ENCODE results near the gene SEL1L. TPM values are rescaled to one million over a fixed set of nuclear protein-coding genes. Genes with fewer than 3 reads are reported as not detected.

The SEL1L gene
- total and polyA plus RNA-seq, 2 of the 13 experiments (the other 11 are each of a cell fraction or from before 2014, with no cell fraction given), result 15.3 to 61.0 TPM

DNA sequence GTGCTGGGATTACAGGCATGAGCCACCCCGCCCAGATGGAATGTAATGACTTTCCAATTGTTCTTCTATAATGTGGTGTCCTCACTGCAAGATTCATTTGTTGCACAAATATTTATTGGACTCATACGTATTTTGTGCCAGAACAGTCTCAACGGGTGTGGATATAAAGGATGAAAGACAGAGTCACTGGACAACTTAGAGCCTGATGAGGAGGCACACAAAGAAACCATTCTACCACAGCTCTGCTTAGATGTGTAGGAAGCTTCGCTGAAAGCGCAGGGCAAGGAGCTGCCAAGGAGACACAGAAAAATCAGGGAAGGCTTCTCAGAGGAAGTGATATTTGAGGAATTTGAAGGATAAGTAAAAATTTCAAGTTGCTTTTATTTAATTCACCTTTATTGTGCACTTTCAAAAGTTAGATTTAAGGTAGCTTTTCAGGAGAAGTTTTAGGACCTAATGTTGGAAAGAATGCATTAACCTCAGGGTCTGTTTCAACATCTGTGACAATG lies 92.0 kb downstream of the SEL1L start:
- BruUV-seq (replicated peaks), result no TSS peak
- 29% methylated on average over 5 of the region's 5 CpGs for WGBS (ENCODE audit: low lambda C conversion rate)
- Histone ChIP-seq H3K27ac (ENCODE audit: extremely low read length, insufficient read depth, low read length) (no peak overlapping the region), H3K4me2 (ENCODE audit: low read depth, low read length) (no peak overlapping the region), H3K79me2 (ENCODE audit: insufficient read depth, low read length) (no peaks in the 10 kb centered on the region), H2AFZ (ENCODE audit: low read length) (no peak overlapping the region), H3K27me3 (ENCODE audit: control insufficient read depth in 1 of 2, insufficient read depth in 2 of 2, low read length in 2 of 2) (no peaks in the 10 kb centered on the region; a peak in 2 of 5 replicates), H4K20me1 (ENCODE audit: insufficient read depth, low read length) (no peaks in the 10 kb centered on the region), H3K4me1 (ENCODE audit: insufficient read depth, low read length) (peaks cover 20% of the 10 kb centered on the region), H3K4me3 (replicated peaks in 1 of 3; ENCODE audit: insufficient read depth in 1 of 3, low read depth in 2 of 3, low read length in 3 of 3) (no peak overlapping the region), H3K9ac (ENCODE audit: insufficient read depth, low read depth, low read length) (no peak overlapping the region), H3K9me3 (ENCODE audit: low read length) (no peaks in the 10 kb centered on the region), H3K36me3 (replicated peaks in 1 of 2; ENCODE audit: control insufficient read depth in 1 of 2, insufficient read depth in 2 of 2, low read length in 2 of 2) (no peaks in the 10 kb centered on the region)
- FAIRE-seq (no peak), ATAC-seq (no peak), DNase-seq (ENCODE audit: low spot score) (no peak)
- in situ Hi-C loops (cut with HindIII; ENCODE audit: extremely low pct_ligation_motif_present, low pct_unique_long_range_greater_than_20kb) (no loop called here), intact Hi-C loops (cut with micrococcal nuclease; ENCODE audit: unreplicated experiment) (no loop called here)
- ChIA-PET POLR2A (no interaction called here), CTCF (ENCODE audit: low intra/inter-chr PET ratio, low total read pairs) (no interaction called here)
- no peak for TF ChIP-seq ARHGAP35 (CRISPR knock-in tag; IDR thresholded peaks at IDR 0.05; ENCODE audit: borderline replicate concordance)
- no peak for TF ChIP-seq RERE (CRISPR knock-in tag; IDR thresholded peaks at IDR 0.05; ENCODE audit: low read depth)
- no peak for TF ChIP-seq NFRKB (IDR thresholded peaks at IDR 0.05)
- no peak for TF ChIP-seq ZSCAN21 (CRISPR knock-in tag; IDR thresholded peaks at IDR 0.05; ENCODE audit: borderline replicate concordance)
- no peak for TF ChIP-seq DMAP1 (CRISPR knock-in tag; IDR thresholded peaks at IDR 0.05)
- TF ChIP-seq ZNF557 (CRISPR knock-in tag; IDR thresholded peaks at IDR 0.05), result no peak
- TF ChIP-seq JUNB (CRISPR knock-in tag; IDR thresholded peaks at IDR 0.05; ENCODE audit: borderline replicate concordance), result no peak
- no peak for TF ChIP-seq NBN (conservative IDR thresholded peaks at IDR 0.05)
- no peak for TF ChIP-seq CENPBD1 (CRISPR knock-in tag; IDR thresholded peaks at IDR 0.05; ENCODE audit: borderline replicate concordance, low read depth)
- TF ChIP-seq ZNF12 (CRISPR knock-in tag; IDR thresholded peaks at IDR 0.05), result no peak
- no peak for TF ChIP-seq FOXC1 (CRISPR knock-in tag; IDR thresholded peaks at IDR 0.05; ENCODE audit: borderline replicate concordance)
- no peak for TF ChIP-seq RBAK (CRISPR knock-in tag; IDR thresholded peaks at IDR 0.05)
- TF ChIP-seq MED13 (CRISPR knock-in tag; IDR thresholded peaks at IDR 0.05), result no peak
- TF ChIP-seq, protein P1, sequence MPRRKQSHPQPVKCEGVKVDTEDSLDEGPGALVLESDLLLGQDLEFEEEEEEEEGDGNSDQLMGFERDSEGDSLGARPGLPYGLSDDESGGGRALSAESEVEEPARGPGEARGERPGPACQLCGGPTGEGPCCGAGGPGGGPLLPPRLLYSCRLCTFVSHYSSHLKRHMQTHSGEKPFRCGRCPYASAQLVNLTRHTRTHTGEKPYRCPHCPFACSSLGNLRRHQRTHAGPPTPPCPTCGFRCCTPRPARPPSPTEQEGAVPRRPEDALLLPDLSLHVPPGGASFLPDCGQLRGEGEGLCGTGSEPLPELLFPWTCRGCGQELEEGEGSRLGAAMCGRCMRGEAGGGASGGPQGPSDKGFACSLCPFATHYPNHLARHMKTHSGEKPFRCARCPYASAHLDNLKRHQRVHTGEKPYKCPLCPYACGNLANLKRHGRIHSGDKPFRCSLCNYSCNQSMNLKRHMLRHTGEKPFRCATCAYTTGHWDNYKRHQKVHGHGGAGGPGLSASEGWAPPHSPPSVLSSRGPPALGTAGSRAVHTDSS (CRISPR knock-in tag; conservative IDR thresholded peaks at IDR 0.05), result no peak
- no peak for TF ChIP-seq BRCA1 (CRISPR knock-in tag; IDR thresholded peaks at IDR 0.05)
- TF ChIP-seq, protein P2, sequence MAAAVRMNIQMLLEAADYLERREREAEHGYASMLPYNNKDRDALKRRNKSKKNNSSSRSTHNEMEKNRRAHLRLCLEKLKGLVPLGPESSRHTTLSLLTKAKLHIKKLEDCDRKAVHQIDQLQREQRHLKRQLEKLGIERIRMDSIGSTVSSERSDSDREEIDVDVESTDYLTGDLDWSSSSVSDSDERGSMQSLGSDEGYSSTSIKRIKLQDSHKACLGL (CRISPR knock-in tag; IDR thresholded peaks at IDR 0.05), result no peak
- no peak for TF ChIP-seq NFYB (CRISPR knock-in tag; IDR thresholded peaks at IDR 0.05)
- TF ChIP-seq ZC3H13 (CRISPR knock-in tag; IDR thresholded peaks at IDR 0.05), result no peak
